ENCODE data around the gene PTPRQ.

Gene PTPRQ

DNA sequence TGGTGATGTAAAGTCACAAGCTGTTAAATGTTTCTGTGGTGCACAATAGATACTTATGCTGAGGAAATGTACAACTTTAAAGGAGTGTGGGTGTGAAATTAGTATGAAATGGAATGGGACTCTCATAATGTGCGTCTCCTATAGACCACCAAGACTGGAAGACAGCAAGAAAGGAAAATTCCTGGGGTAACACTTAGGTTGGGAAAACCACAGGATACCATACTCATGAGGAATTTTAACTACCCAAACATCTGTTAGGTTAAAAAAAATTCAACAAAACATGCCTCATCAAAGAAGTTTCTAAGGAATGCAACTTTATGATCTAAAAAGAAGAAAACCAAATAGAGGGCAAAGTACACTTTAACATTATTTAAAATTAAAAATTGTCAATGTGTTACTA is 149.7 kb downstream of the PTPRQ start:
- H3K36me3 ChIP-seq (ENCODE audit: control insufficient read depth, insufficient read depth, low read length), result no peaks in the 10 kb centered on the region
- no peak for DNase-seq (ENCODE audit: low read depth, low spot score)
- no peaks in the 10 kb centered on the region for H3K4me1 ChIP-seq (ENCODE audit: control insufficient read depth, insufficient read depth, low read length)
- H3K27ac ChIP-seq (ENCODE audit: low read length), result no peak overlapping the region
- no CpG with 5 or more reads among the region's 1 CpG for WGBS (ENCODE audit: insufficient coverage, insufficient read length)
- H3K4me3 ChIP-seq (ENCODE audit: low read length), result no peak overlapping the region
- no peaks in the 10 kb centered on the region for H3K9me3 ChIP-seq (ENCODE audit: control insufficient read depth, insufficient read depth, low read length)
- H3K27me3 ChIP-seq (ENCODE audit: control insufficient read depth, insufficient read depth, low read length), result no peaks in the 10 kb centered on the region

DNA sequence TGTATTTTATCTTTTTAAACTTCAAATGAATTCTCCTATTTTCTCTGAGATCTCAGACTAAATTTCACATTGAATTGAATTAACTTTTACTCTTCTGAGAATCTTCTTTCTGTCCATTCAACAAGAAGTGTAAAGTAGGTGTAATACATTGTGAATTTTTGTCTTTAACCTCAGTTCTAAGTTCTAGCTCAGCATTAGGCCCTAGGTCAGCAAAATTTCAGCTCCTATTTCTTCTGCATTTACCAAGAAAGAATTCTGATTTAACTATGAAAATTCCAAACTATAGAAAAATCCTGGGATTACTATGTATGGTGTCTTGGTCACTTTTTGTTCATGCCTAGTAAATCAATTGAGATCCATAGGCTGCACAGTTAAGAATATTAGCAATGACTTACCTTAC is 152.5 kb downstream of the PTPRQ start:
- DNase-seq (ENCODE audit: low read depth, low spot score), result no peak
- Histone ChIP-seq H3K9me3 (ENCODE audit: control insufficient read depth, insufficient read depth, low read length) (no peaks in the 10 kb centered on the region), H3K27me3 (ENCODE audit: control insufficient read depth, insufficient read depth, low read length) (no peaks in the 10 kb centered on the region), H3K27ac (ENCODE audit: low read length) (no peak overlapping the region), H3K36me3 (ENCODE audit: control insufficient read depth, insufficient read depth, low read length) (no peaks in the 10 kb centered on the region), H3K4me1 (ENCODE audit: control insufficient read depth, insufficient read depth, low read length) (no peaks in the 10 kb centered on the region), H3K4me3 (ENCODE audit: low read length) (no peak overlapping the region)

DNA sequence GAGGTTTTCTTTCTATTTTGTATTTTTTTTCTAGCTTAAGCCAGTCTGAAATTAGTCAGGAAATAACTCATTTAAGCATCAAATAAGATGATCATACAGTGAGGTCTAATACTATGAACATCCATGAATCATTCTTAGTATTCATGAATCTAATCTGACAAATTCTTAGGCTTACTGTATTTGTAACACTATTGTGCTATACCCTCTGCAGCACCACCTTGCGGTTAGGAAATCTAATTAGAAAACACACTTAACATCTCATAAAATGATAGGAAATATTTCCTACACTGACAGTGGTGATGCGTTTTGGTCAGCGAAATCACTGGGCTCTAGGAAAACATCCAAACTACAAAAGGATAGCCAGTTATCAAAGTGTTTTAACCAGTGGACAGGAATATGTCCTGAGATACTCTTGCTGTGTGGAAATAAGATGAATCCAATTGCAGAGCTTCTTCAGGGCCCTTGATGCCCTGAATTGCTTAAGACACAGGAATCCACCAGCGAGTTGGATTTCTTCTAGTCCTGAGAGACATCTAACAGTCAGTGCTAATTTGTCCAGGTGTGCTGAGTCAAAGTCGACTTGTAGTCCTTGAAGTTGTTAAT is 154.1 kb downstream of the PTPRQ start:
- Histone ChIP-seq H3K4me3 (ENCODE audit: low read length) (no peak overlapping the region), H3K27ac (ENCODE audit: low read length) (no peak overlapping the region), H3K27me3 (ENCODE audit: control insufficient read depth, insufficient read depth, low read length) (no peaks in the 10 kb centered on the region), H3K4me1 (ENCODE audit: control insufficient read depth, insufficient read depth, low read length) (no peaks in the 10 kb centered on the region), H3K36me3 (ENCODE audit: control insufficient read depth, insufficient read depth, low read length) (no peaks in the 10 kb centered on the region), H3K9me3 (ENCODE audit: control insufficient read depth, insufficient read depth, low read length) (no peaks in the 10 kb centered on the region)
- DNase-seq (ENCODE audit: low read depth, low spot score), result no peak
- no CpG with 5 or more reads among the region's 5 CpGs for WGBS (ENCODE audit: insufficient coverage, insufficient read length)

DNA sequence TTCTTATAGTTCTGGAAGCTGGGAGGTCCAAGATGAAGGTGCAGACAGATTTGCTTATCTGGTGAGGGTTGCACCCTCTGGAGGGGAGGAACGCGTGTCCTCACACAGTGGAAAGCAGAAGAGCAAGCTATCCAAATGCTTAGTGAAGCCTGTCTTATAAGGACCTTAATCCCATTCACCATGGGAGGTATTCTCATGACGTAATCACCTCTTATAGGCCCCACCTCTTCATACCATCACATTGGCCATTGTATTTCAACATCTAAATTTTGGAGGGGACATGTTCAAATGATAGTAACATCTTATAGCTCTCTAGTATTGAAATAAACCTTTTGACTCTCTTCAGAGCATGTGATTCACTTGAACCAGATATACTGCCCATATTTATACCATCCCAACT is 158.4 kb downstream of the PTPRQ start:
- no peak for DNase-seq (ENCODE audit: low read depth, low spot score)
- H3K9me3 ChIP-seq (ENCODE audit: control insufficient read depth, insufficient read depth, low read length), result no peaks in the 10 kb centered on the region
- WGBS (ENCODE audit: insufficient coverage, insufficient read length), result no CpG with 5 or more reads among the region's 3 CpGs

DNA sequence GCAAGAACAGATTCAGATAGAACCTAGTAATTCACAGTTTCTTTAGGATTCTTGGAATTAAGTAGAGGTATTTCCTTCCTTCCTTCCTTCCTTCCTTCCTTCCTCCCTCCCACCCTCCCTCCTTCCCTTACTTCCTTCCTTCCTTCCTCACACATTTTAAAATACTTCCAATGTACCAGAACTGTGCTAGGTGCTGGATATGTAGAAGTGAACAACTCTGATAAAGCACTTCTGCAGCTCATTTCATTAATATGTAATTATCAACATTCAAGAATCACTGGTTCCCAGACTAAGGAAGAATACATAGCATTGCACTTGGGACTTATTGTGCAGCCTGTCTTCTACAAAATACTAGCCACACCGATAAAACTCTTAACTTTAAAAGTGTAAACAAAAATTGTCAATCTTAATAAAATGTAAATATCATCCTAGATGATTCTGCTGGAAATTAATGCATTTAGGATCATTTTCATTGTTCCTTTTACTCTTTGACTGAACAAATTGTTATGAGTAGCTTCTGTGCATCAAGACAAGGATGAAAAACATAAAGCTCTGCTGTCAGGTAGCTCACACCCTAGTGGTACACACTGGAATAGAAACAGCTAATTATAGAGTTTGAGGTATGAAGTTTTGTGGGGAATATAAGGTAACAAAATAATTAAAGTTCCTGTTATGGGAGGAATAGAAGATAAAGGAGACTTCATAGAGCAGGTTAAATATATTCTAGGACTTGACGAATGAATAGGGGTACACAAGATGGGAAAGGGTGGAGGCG is 163.5 kb downstream of the PTPRQ start:
- no peaks in the 10 kb centered on the region for H3K36me3 ChIP-seq (ENCODE audit: control insufficient read depth, insufficient read depth, low read length)
- DNase-seq (ENCODE audit: low read depth, low spot score), result no peak
- H3K27me3 ChIP-seq (ENCODE audit: control insufficient read depth, insufficient read depth, low read length), result no peaks in the 10 kb centered on the region
- WGBS (ENCODE audit: insufficient coverage, insufficient read length), result no CpG with 5 or more reads among the region's 3 CpGs
- no peaks in the 10 kb centered on the region for H3K4me1 ChIP-seq (ENCODE audit: control insufficient read depth, insufficient read depth, low read length)
- H3K27ac ChIP-seq (ENCODE audit: low read length), result no peak overlapping the region
- H3K4me3 ChIP-seq (ENCODE audit: low read length), result no peak overlapping the region
- no peaks in the 10 kb centered on the region for H3K9me3 ChIP-seq (ENCODE audit: control insufficient read depth, insufficient read depth, low read length)

More for the DNA sequence above, 158.4 kb downstream of the PTPRQ start:
- H3K4me3 ChIP-seq (ENCODE audit: low read length), result no peak overlapping the region
- H3K27ac ChIP-seq (ENCODE audit: low read length), result no peak overlapping the region
- H3K4me1 ChIP-seq (ENCODE audit: control insufficient read depth, insufficient read depth, low read length), result no peaks in the 10 kb centered on the region
- H3K27me3 ChIP-seq (ENCODE audit: control insufficient read depth, insufficient read depth, low read length), result no peaks in the 10 kb centered on the region
- no peaks in the 10 kb centered on the region for H3K36me3 ChIP-seq (ENCODE audit: control insufficient read depth, insufficient read depth, low read length)

DNA sequence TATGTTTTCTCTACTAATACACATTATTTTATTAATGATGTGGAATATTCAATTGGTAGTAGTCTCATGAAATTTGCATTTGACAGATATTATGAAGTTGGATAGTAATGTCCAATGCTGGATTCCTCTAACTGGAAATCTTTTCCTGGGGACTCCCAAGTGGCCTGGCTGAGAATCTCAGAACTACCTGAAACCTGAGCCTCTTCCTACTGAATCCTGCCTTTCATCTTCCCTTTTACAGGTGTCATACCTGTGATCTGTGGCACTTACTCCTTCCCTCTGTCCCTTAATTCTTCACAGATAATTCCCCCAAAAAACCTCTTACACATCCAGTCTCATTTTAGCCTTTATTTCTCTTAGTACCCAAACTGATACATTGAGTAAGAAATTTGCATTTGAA is 173.7 kb downstream of the PTPRQ start:
- DNase-seq (ENCODE audit: low read depth, low spot score), result no peak
- no peak overlapping the region for H3K27ac ChIP-seq (ENCODE audit: low read length)
- no peaks in the 10 kb centered on the region for H3K27me3 ChIP-seq (ENCODE audit: control insufficient read depth, insufficient read depth, low read length)
- H3K4me3 ChIP-seq (ENCODE audit: low read length), result no peak overlapping the region
- H3K36me3 ChIP-seq (ENCODE audit: control insufficient read depth, insufficient read depth, low read length), result no peaks in the 10 kb centered on the region
- H3K4me1 ChIP-seq (ENCODE audit: control insufficient read depth, insufficient read depth, low read length), result no peaks in the 10 kb centered on the region
- no peaks in the 10 kb centered on the region for H3K9me3 ChIP-seq (ENCODE audit: control insufficient read depth, insufficient read depth, low read length)

DNA sequence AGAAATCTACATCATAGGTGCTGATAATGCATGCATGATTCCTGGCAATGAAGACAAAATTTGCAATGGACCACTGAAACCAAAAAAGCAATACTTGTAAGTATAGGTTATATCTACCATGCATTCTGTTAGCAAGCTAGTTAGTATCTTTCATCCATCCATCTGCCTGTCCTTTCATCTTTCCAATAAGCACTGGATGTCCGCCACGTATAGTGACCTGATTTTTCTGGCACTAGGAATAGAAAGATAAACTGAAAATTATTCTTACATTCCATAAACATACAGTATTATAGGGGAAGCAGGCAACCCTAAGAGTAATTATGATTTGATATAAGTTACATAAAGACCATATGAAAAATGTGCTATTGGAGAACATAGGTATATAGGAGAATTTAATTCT is 176.2 kb downstream of the PTPRQ start:
- WGBS (ENCODE audit: insufficient coverage, insufficient read length), result no CpG with 5 or more reads among the region's 2 CpGs
- H3K27me3 ChIP-seq (ENCODE audit: control insufficient read depth, insufficient read depth, low read length), result no peaks in the 10 kb centered on the region
- no peaks in the 10 kb centered on the region for H3K4me1 ChIP-seq (ENCODE audit: control insufficient read depth, insufficient read depth, low read length)
- no peaks in the 10 kb centered on the region for H3K36me3 ChIP-seq (ENCODE audit: control insufficient read depth, insufficient read depth, low read length)
- no peak for DNase-seq (ENCODE audit: low read depth, low spot score)
- no peak overlapping the region for H3K27ac ChIP-seq (ENCODE audit: low read length)
- no peaks in the 10 kb centered on the region for H3K9me3 ChIP-seq (ENCODE audit: control insufficient read depth, insufficient read depth, low read length)
- H3K4me3 ChIP-seq (ENCODE audit: low read length), result no peak overlapping the region

DNA sequence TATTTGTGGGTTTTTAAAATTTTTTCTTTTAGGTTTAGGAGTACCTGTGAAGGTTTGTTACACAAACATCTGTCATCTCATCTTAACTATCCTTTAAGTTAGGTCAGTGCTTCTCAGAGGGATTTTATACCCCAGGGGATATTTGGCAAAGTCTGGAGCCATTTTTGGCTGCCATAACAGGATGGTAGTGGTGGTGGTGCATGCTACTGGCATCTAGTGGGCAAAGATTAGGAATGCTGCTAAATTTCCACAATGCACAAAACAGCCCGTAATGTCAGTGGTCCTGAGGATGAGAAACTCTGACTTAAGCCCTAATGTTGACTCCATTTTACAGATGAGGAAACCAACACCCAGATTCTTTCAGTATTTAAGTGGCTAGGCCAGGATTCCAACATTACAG is 178.2 kb downstream of the PTPRQ start:
- Histone ChIP-seq H3K27ac (ENCODE audit: low read length) (no peak overlapping the region), H3K4me3 (ENCODE audit: low read length) (no peak overlapping the region), H3K36me3 (ENCODE audit: control insufficient read depth, insufficient read depth, low read length) (no peaks in the 10 kb centered on the region), H3K27me3 (ENCODE audit: control insufficient read depth, insufficient read depth, low read length) (no peaks in the 10 kb centered on the region), H3K9me3 (ENCODE audit: control insufficient read depth, insufficient read depth, low read length) (no peaks in the 10 kb centered on the region), H3K4me1 (ENCODE audit: control insufficient read depth, insufficient read depth, low read length) (no peaks in the 10 kb centered on the region)
- no peak for DNase-seq (ENCODE audit: low read depth, low spot score)
- WGBS (ENCODE audit: insufficient coverage, insufficient read length), result no CpG with 5 or more reads among the region's 1 CpG

DNA sequence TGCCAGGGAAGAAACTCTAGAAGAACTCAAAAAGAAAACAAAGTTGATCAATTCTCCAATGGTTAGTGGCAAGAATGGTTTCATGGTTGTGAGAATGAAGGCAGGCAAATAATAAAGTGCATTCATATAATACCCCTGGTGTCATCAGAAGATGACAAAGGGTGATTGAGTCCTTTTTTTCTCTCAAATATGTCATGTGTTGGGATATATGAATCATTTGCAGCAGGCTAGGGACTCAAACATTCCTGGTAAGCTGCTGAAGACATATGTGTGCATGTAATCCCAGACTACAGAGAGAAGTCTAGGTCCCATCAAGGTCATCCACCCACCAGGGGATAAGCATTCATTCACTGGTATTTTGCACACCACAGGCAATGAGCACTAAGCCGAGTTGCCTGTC is 181.0 kb downstream of the PTPRQ start:
- H3K27me3 ChIP-seq (ENCODE audit: control insufficient read depth, insufficient read depth, low read length), result no peaks in the 10 kb centered on the region
- no peaks in the 10 kb centered on the region for H3K36me3 ChIP-seq (ENCODE audit: control insufficient read depth, insufficient read depth, low read length)
- no CpG with 5 or more reads among the region's 1 CpG for WGBS (ENCODE audit: insufficient coverage, insufficient read length)
- H3K27ac ChIP-seq (ENCODE audit: low read length), result no peak overlapping the region
- no peaks in the 10 kb centered on the region for H3K9me3 ChIP-seq (ENCODE audit: control insufficient read depth, insufficient read depth, low read length)
- no peak for DNase-seq (ENCODE audit: low read depth, low spot score)
- H3K4me1 ChIP-seq (ENCODE audit: control insufficient read depth, insufficient read depth, low read length), result no peaks in the 10 kb centered on the region
- no peak overlapping the region for H3K4me3 ChIP-seq (ENCODE audit: low read length)

DNA sequence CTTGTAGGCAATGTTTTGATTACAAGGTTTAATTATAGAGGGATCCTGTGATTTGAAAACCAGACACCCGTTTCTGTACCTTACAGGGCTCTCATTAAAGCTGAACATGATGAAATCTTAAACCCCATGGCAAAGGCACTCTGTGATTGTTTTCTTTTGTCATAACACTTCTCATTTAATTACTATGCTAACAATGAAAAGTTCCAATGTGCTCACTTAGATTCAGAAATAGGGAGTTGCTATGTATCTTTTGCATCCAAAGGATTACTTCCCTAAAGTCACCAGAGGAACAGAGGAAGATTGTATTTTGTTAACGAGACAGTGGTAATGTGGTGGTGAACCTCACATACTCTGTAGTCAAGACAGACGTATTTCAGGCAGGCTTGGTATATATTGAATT is 181.9 kb downstream of the PTPRQ start:
- no peaks in the 10 kb centered on the region for H3K36me3 ChIP-seq (ENCODE audit: control insufficient read depth, insufficient read depth, low read length)
- no peaks in the 10 kb centered on the region for H3K27me3 ChIP-seq (ENCODE audit: control insufficient read depth, insufficient read depth, low read length)
- no CpG with 5 or more reads among the region's 3 CpGs for WGBS (ENCODE audit: insufficient coverage, insufficient read length)
- H3K9me3 ChIP-seq (ENCODE audit: control insufficient read depth, insufficient read depth, low read length), result no peaks in the 10 kb centered on the region
- H3K4me3 ChIP-seq (ENCODE audit: low read length), result no peak overlapping the region
- no peaks in the 10 kb centered on the region for H3K4me1 ChIP-seq (ENCODE audit: control insufficient read depth, insufficient read depth, low read length)
- no peak for DNase-seq (ENCODE audit: low read depth, low spot score)
- H3K27ac ChIP-seq (ENCODE audit: low read length), result no peak overlapping the region

DNA sequence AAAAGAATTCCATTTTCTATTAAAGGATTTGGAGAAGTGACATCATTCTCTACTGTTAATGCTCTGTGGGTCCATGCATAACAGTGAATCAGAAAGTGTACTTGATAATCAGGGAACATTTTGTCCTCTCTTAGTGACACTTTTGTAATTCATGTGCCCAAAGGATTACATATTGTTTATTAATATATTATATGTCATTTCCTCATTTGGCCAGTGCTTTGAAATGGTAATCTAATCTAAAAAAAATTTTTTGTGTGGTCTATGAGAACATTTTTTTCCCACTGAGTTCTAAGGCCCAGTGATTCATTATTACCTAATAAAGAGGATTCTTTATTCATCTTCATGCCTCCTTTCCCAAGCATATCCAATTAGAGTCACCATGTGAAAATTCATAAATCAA is 183.7 kb downstream of the PTPRQ start:
- Histone ChIP-seq H3K4me1 (ENCODE audit: control insufficient read depth, insufficient read depth, low read length) (peaks cover 1% of the 10 kb centered on the region; the same call in 1 of the 2 replicates), H3K36me3 (ENCODE audit: control insufficient read depth, insufficient read depth, low read length) (no peaks in the 10 kb centered on the region), H3K27me3 (ENCODE audit: control insufficient read depth, insufficient read depth, low read length) (no peaks in the 10 kb centered on the region), H3K9me3 (ENCODE audit: control insufficient read depth, insufficient read depth, low read length) (no peaks in the 10 kb centered on the region), H3K4me3 (ENCODE audit: low read length) (no peak overlapping the region), H3K27ac (ENCODE audit: low read length) (no peak overlapping the region)
- DNase-seq (ENCODE audit: low read depth, low spot score), result no peak

All from iPS DF 6.9 (cell line).